GM18951 (cell line): ENCODE measurements around the gene ALDOB.
"Not testable (repeated sequence)": the region's sequence is repeated elsewhere in the genome, so short reads cannot be mapped to it uniquely, and the experiment has no call there.

Experiments
- POLR2A ChIP-seq: IDR thresholded peaks from 4 replicates; pipeline ENCODE4 v1.6.1; 2011; ENCODE audit warnings: mild to moderate bottlenecking; ENCODE audit not compliant: insufficient read length, insufficient read depth; ENCODE audit errors: extremely low read depth
- in situ Hi-C: fragments of 300-500 bp; cut with MboI; formaldehyde crosslinking; loops from one replicate; pipeline ENCODE4 v1.12.0; 2022; ENCODE audit warnings: low sequenced_read_pairs, mixed read lengths, inconsistent platforms; ENCODE audit not compliant: unreplicated experiment

ALDOB gene

GRCh38 chr9:101399643-101399970, 36.0 kb downstream of the ALDOB start:
- in situ Hi-C loops: no loop called here
- TF ChIP-seq POLR2A: no peak

GRCh38 chr9:101398930-101399642, 36.5 kb downstream of the ALDOB start:
- no peak for TF ChIP-seq POLR2A
- in situ Hi-C loops: no loop called here

GRCh38 chr9:101398068-101398929, 37.3 kb downstream of the ALDOB start, which contains the start of the genes MRPL50 and ZNF189:
MRPL50 (minus strand) TSS chr9:101398618; CDS start chr9:101398592, 26 bp downstream.
ZNF189 (plus strand) TSS chr9:101398851; CDS start chr9:101399157, 306 bp downstream.
- in situ Hi-C loops: no loop called here
- peak; percentile 87 for TF ChIP-seq POLR2A

GRCh38 chr9:101397746-101398067, 37.9 kb downstream of the ALDOB start:
- TF ChIP-seq POLR2A: no peak
- in situ Hi-C loops: no loop called here

- in situ Hi-C loops: no loop called here
- no peak for TF ChIP-seq POLR2A
These were observed 40.9 kb downstream of the ALDOB start for GRCh38 chr9:101394687-101395086.

- no peak for TF ChIP-seq POLR2A
- in situ Hi-C loops: no loop called here
These were observed 42.4 kb downstream of the ALDOB start for GRCh38 chr9:101393135-101393534.

GRCh38 chr9:101388507-101388993, 47.0 kb downstream of the ALDOB start:
- no peak for TF ChIP-seq POLR2A
- in situ Hi-C loops: no loop called here

- no peak for TF ChIP-seq POLR2A
- in situ Hi-C loops: no loop called here
These were observed 47.6 kb downstream of the ALDOB start for GRCh38 chr9:101387871-101388506.

GRCh38 chr9:101384873-101385536, 50.6 kb downstream of the ALDOB start, which contains the start of gene BAAT:
BAAT (minus strand) TSS chr9:101385006; CDS start chr9:101371404, 13,602 bp downstream.
- in situ Hi-C loops: not testable (repeated sequence)

- TF ChIP-seq POLR2A: no peak
- in situ Hi-C loops: no loop called here
These were observed 52.2 kb downstream of the ALDOB start for GRCh38 chr9:101383361-101383760.

- no peak for TF ChIP-seq POLR2A
- in situ Hi-C loops: no loop called here
These were observed 53.7 kb downstream of the ALDOB start for GRCh38 chr9:101381833-101382342.

GRCh38 chr9:101381118-101381517, 54.5 kb downstream of the ALDOB start:
- TF ChIP-seq POLR2A: no peak

GRCh38 chr9:101380295-101380694, 55.3 kb downstream of the ALDOB start:
- no peak for TF ChIP-seq POLR2A
- in situ Hi-C loops: no loop called here

More at GRCh38 chr9:101381118-101381517, 54.5 kb downstream of the ALDOB start:
- in situ Hi-C loops: no loop called here
